Activated CD4-positive, alpha-beta T cell treated with anti-CD3 and anti-CD28 coated beads, Interleukin-2, amount 50 U/mL, for 1 hour (primary cell): ENCODE data around the gene SSTR3.

Experiments
- DNase-seq: peaks from one replicate; pipeline ENCODE4 v3.0.0-alpha.2; 2020

Gene SSTR3

GRCh38 chr22:37163575-37164504, 48.4 kb downstream of the SSTR3 start:
- DNase-seq = peak; percentile 33

DNA sequence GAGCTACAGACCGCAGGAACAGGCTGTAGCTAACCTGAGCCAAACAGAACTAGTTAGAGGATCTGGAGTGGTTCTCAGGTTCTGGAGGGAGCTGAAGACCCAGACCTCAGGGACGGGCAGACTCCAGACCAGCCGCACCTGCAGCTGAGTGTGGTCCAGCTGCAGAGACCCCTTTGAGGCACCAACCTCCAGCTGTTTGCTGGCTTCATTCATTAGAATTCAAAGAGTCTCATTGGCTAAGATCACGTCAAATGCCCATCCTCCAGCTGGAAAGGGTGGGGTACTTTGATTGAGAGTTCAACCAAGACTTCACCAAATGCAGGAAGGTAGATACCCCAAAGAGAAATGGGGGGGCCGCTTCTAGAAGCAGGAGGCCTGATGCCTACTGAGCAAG, 49.2 kb downstream of the SSTR3 start:
- DNase-seq = no peak

DNA sequence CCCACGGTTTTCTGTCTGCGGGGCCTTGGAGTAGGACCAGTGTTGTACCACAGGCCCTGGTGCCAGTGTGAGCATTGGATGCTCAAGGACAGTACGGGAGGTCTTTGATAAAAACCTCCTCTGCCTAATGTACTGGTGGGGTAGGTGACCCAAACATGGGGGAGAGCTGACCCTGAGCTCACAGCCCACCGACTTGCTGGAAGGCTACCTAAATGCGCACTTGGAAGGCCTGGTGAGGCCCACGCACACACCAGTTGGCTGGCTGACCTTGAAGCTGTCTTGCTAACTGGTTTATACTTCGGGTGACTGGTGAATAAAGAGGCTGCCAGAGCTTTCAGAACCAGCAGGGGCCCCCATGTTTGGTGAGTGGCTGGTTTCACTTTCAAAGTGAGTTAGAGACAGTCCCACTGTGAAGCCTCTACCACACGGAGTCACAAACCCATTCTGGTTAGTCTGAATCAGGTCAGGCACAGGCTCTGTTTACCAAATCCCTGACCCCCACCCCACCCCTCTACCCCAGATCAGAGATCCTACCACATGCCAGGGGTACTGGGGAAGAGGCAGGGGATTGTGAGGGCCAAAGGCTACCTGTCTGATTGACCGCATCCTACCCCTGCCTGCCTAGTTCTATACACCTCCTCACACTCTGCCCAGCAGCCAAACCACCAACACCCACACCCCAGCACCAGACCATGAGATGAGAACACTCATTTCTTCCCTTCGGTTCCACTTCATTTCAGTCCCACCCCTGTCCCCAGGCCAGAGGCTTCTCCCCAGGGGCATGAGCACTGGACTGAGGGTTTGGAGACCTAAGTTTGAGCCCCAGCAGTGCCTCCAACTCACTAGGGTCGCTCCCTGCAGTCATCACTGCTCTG, 49.8 kb downstream of the SSTR3 start:
- peak; percentile 58 for DNase-seq

DNA sequence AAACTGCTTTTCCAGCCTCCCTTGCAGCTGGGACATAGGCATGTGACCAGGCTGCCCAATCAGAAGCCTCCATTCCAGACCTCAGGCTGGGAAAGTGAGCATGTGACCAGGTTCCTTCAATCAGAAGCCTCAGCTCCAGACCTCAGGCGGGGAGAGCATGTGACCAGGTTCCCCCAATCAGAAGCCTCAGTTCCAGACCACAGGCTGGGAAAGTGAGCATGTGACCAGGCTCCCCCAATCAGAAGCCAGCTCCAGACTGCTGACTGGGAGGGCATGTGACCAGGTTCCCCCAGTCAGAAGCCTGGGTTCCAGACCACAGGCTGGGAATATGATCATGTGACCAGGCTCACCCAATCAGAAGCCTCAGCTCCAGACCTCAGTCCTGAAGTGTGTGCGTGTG, 50.8 kb downstream of the SSTR3 start:
- DNase-seq = no peak

DNA sequence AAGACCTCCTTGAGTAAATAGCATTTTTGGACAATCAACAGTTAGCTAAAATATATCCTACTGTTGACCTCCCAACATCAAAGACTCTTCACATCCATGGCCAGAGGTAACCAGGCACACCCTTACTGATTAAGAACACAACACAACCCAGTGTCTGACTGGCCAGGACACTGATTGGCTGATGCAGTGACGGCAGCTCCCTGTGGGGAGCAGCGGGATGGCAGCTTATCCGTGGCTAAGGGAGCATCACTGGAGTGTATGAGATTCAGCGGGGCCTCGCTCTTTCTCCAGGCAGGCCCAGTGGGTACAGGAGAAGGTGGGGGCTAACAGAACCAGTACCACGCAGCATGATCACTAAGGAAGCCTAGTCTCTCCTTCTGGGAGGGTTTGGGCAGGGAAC, 52.2 kb downstream of the SSTR3 start:
- DNase-seq = no peak

GRCh38 chr22:37158963-37159290, 53.4 kb downstream of the SSTR3 start:
- DNase-seq = no peak

- DNase-seq = no peak
These were observed 54.6 kb downstream of the SSTR3 start for GRCh38 chr22:37157516-37158285.

DNA sequence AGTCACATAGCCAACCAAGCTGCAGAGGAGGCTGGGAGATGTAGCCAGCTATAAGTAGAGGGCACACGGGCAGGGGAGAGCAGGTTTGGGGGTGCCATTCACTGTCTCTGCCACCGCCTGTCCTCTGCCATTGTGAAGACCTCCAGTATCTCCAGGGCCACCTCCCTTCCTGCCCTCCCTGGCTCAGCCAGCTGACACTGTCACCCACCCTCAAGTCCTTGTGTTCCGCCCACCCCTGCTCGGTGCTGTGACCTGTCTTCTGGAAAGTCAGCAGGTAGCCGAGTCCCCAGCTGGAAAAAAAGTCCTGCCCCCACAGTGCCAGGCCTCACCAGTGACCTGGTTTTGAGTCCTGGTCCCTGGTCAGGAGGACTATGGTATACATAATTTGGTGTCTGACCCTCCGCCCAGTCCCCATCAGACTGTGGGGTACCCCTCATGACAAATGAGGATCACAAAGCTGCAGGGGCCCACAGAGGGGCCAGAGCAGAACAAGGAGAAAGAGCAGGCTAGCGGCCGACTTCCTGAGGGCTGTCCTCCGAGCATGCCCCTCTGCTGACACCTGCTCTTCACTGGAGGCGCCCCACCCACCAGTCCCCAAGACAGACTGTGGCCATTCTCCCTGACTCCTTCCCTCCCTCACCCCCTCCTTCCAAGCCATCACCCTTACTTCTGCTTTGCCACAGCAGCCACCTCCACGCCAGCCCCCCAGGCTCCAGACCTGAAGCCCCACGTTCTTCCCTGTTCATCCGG, 55.4 kb downstream of the SSTR3 start:
- no peak for DNase-seq

DNA sequence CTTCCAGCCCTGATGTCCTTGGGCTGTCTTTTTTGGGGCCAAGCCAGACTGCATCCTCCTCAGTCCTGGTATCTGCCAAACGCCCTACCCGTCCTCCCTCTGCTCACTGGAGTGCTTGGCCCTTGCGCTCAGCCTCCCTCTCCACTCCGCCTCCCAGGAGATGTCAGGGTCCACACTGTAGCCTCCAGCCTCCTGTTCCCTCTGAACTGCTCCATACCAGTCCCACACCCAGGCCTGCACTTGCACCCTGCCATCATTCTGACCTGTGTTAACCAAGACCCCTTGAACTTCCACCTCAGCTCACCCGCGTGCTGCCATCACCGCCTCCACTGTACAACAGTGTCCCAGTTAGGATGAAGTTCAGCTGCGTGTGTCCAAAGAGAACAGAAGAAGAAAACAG, 56.3 kb downstream of the SSTR3 start:
- no peak for DNase-seq

DNA sequence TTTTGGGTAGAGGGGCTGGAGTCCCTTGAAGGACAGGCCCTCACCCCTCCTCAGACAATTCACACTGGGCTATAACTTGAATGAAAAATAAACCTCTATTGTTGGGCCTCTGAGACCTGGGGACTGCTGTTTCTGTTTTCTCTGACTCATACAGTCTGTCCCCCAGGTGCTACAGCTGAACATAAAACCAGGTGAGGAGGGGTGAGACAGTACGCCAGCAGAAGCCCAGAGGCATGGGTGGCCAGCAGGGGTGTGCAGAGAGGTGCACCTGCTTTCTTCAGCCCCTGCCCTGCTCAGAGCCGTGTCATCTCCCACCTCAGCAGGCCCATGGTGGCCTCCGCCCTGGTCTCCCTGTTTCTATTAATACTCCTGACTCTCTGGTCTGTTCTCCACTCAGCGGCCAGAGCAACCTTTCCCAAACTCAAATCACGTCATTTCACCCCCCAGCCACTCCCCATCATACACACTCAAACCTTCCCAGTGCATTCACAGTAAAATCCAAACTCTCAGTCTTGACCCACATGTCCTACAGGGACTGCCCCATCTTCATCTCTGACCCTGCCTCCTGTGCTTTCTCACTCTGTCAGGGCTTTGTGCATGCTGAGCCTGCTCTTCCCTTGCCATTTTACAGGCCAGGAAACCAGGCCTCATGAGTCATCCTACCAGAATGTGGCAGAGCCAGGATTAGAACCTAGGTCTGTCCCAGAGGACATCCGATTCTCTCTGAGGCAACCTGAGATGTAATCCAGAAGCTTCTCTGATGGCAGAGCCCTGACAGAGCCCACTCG, 57.2 kb downstream of the SSTR3 start:
- no peak for DNase-seq
